ENCODE data around the gene PRKAR1B.

The PRKAR1B gene

DNA sequence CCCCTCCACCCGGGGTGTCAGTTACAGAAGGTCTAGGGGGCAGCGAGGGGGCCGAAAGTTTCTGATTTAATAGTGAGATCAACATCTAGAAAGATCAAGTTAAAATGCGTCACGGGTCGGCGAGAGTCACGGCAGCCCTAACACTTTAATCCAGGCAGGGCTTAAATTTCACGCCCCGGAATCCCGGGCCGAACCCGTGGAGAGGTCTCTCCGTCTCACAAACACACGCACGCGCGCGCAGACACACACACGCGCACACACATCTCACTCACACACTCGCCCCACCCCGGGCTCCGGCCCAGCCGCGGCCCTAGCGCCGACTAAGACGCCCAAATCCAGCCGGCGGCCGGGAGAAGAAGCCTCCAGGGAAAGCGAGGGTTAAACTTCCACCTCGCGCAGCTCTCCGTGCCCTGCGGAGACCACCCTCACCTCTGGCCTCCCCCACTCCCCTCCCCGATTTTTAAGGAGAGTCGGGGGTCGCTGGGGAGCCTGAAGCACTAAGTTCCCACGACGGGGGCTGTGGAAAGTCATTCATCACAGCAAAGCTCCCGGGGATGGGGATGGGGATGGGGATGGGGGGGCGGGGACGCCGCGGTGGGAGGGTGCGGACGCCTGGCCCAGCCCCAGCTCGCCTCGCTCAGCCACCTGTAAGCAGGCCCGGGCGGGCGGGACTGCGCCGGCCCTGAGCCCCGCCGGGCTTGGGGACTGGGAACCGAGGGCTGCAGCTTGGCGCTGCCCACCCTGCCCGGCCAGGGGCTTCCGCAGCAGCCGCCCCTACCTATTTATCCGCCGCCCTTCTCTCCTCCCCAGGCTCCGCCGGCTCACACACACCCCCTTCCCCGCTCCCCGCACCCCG, 209.1 kb downstream of the PRKAR1B start:
- H3K27ac ChIP-seq (ENCODE audit: low read depth, low read length, poor library complexity, severe bottlenecking), result no peak overlapping the region
- H2AFZ ChIP-seq (ENCODE audit: low read length), result no peak overlapping the region
- no peaks in the 10 kb centered on the region for H3K36me3 ChIP-seq (ENCODE audit: insufficient read depth, low read length)
- TF ChIP-seq, protein P1, sequence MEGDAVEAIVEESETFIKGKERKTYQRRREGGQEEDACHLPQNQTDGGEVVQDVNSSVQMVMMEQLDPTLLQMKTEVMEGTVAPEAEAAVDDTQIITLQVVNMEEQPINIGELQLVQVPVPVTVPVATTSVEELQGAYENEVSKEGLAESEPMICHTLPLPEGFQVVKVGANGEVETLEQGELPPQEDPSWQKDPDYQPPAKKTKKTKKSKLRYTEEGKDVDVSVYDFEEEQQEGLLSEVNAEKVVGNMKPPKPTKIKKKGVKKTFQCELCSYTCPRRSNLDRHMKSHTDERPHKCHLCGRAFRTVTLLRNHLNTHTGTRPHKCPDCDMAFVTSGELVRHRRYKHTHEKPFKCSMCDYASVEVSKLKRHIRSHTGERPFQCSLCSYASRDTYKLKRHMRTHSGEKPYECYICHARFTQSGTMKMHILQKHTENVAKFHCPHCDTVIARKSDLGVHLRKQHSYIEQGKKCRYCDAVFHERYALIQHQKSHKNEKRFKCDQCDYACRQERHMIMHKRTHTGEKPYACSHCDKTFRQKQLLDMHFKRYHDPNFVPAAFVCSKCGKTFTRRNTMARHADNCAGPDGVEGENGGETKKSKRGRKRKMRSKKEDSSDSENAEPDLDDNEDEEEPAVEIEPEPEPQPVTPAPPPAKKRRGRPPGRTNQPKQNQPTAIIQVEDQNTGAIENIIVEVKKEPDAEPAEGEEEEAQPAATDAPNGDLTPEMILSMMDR (IDR thresholded peaks at IDR 0.05; ENCODE audit: low read length), result no peak
- no peak for TF ChIP-seq EZH2 (IDR thresholded peaks at IDR 0.05; ENCODE audit: borderline replicate concordance, low read length)
- H3K9me2 ChIP-seq (ENCODE audit: low read depth, low read length), result no peaks in the 10 kb centered on the region
- H3K4me1 ChIP-seq (ENCODE audit: insufficient read depth, low read length, severe bottlenecking), result no peaks in the 10 kb centered on the region
- H3K4me3 ChIP-seq (ENCODE audit: low read depth, low read length, poor library complexity, severe bottlenecking), result no peak overlapping the region
- H3K27me3 ChIP-seq (ENCODE audit: insufficient read depth, low read length), result 0 out of 2 replicates have a peak, but pooled peaks cover 4% of the 10 kb centered on the region
- H3K9me3 ChIP-seq (ENCODE audit: low read length), result no peaks in the 10 kb centered on the region
- no peaks in the 10 kb centered on the region for H4K20me1 ChIP-seq (ENCODE audit: insufficient read depth, low read length)
- no peak overlapping the region for H3K9ac ChIP-seq (ENCODE audit: low read length)
- no peak overlapping the region for H3K4me2 ChIP-seq (ENCODE audit: low read length)
- no peaks in the 10 kb centered on the region for H3K79me2 ChIP-seq (ENCODE audit: insufficient read depth, low read length)
- no peaks in the 10 kb centered on the region for H3F3A ChIP-seq (ENCODE audit: insufficient read depth, low read length)

DNA sequence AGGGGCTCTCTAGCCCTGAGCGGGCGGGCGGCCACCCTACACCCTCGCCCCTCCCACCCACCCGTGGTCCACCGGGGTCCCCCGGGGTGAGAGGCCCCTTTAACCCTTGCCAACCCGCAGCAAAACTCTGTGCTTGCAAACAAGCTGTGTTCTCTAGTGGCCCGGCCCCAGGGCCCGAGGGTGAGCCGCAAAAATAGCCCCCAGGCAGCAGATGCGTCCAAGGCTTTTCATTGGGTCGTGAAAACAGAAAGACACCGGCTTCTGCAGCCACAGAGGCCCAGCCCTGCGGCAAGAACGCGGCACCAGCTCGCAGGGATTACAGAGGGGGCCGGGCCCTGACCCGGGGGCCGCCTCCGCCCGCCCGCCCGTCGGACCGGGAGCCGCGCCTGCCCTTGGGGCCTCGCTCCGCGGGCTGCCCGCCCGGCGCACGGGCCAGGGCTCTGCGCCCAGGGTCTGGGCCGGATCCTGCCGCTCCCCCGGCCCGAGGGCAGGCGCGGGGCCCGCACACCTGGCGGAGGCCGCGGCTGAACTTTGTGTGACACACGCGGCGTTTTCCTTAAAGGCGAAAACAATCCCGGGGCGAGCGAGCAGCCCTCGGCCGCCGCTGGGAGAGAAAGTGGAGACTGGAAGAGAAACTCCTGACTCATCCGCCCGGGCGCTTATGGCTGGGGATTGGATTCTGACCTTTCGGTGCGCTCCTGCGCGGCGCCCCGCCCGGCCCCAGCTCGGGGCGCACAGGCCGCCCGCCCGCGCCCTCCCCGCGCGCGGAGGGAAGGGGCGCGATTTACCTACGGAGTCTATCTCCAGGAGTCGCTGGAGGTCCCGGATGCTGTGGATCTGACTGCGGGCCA, 210.2 kb downstream of the PRKAR1B start:
- Histone ChIP-seq H3K4me1 (ENCODE audit: insufficient read depth, low read length, severe bottlenecking) (no peaks in the 10 kb centered on the region), H3K9ac (ENCODE audit: low read length) (no peak overlapping the region), H3K79me2 (ENCODE audit: insufficient read depth, low read length) (no peaks in the 10 kb centered on the region), H4K20me1 (ENCODE audit: insufficient read depth, low read length) (no peaks in the 10 kb centered on the region), H3K4me2 (ENCODE audit: low read length) (no peak overlapping the region), H3K27ac (ENCODE audit: low read depth, low read length, poor library complexity, severe bottlenecking) (no peak overlapping the region), H2AFZ (ENCODE audit: low read length) (no peak overlapping the region), H3K36me3 (ENCODE audit: insufficient read depth, low read length) (no peaks in the 10 kb centered on the region), H3K9me2 (ENCODE audit: low read depth, low read length) (no peaks in the 10 kb centered on the region), H3K9me3 (ENCODE audit: low read length) (no peaks in the 10 kb centered on the region), H3F3A (ENCODE audit: insufficient read depth, low read length) (no peaks in the 10 kb centered on the region), H3K27me3 (ENCODE audit: insufficient read depth, low read length) (no peaks in the 10 kb centered on the region), H3K4me3 (ENCODE audit: low read depth, low read length, poor library complexity, severe bottlenecking) (no peak overlapping the region)
- TF ChIP-seq EZH2 (IDR thresholded peaks at IDR 0.05; ENCODE audit: borderline replicate concordance, low read length), result no peak
- TF ChIP-seq, protein P1 (IDR thresholded peaks at IDR 0.05; ENCODE audit: low read length), result no peak

DNA sequence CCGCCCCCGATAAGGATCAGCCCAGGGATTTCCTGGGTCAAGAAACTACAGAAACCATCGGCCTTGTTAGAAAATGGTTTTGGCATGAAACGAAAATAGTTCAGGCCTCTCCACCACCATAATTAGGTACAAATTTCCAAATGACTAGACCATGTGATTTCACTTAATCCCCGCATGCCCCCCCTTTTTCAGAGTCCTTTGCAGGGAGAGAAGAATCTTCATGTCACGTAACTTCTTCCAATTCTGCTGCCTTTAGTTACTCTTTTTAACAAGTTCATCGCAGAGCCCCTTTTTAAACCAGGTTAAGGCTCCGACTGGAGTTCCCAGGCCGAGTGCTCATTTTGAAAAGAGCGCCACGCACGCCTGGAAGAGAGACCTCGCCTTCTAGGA, 210.9 kb downstream of the PRKAR1B start:
- no peaks in the 10 kb centered on the region for H3K9me2 ChIP-seq (ENCODE audit: low read depth, low read length)
- no peaks in the 10 kb centered on the region for H3K79me2 ChIP-seq (ENCODE audit: insufficient read depth, low read length)
- no peak overlapping the region for H3K27ac ChIP-seq (ENCODE audit: low read depth, low read length, poor library complexity, severe bottlenecking)
- H4K20me1 ChIP-seq (ENCODE audit: insufficient read depth, low read length), result no peaks in the 10 kb centered on the region
- no peaks in the 10 kb centered on the region for H3K36me3 ChIP-seq (ENCODE audit: insufficient read depth, low read length)
- no peak overlapping the region for H3K4me3 ChIP-seq (ENCODE audit: low read depth, low read length, poor library complexity, severe bottlenecking)
- no peaks in the 10 kb centered on the region for H3F3A ChIP-seq (ENCODE audit: insufficient read depth, low read length)
- H3K4me1 ChIP-seq (ENCODE audit: insufficient read depth, low read length, severe bottlenecking), result no peaks in the 10 kb centered on the region
- no peak overlapping the region for H2AFZ ChIP-seq (ENCODE audit: low read length)
- no peaks in the 10 kb centered on the region for H3K9me3 ChIP-seq (ENCODE audit: low read length)
- H3K9ac ChIP-seq (ENCODE audit: low read length), result no peak overlapping the region
- no peaks in the 10 kb centered on the region for H3K27me3 ChIP-seq (ENCODE audit: insufficient read depth, low read length)
- no peak overlapping the region for H3K4me2 ChIP-seq (ENCODE audit: low read length)
- TF ChIP-seq EZH2 (IDR thresholded peaks at IDR 0.05; ENCODE audit: borderline replicate concordance, low read length), result no peak
- TF ChIP-seq, protein P1 (IDR thresholded peaks at IDR 0.05; ENCODE audit: low read length), result no peak

Data from OCI-LY1 (cell line).